K562 (cell line): Measurements from ENCODE around the gene LAMP1. TPM values are rescaled to one million over a fixed set of nuclear protein-coding genes. Genes with fewer than 3 reads are reported as not detected.

Experiments used
- PPARD ChIP-seq: fragments of 250-450 bp; sonication (Bioruptor Pico); IDR thresholded peaks from 2 replicates; pipeline ENCODE4 v1.8.0; 2022; ENCODE audit warnings: inconsistent platforms, mild to moderate bottlenecking, moderate library complexity
- RB1 ChIP-seq: fragments of 450-650 bp; IDR thresholded peaks from 2 replicates; pipeline ENCODE4 v1.6.1; 2017; ENCODE audit warnings: low read depth, mild to moderate bottlenecking
- SOX6 ChIP-seq: fragments of 450-650 bp; IDR thresholded peaks from 2 replicates; pipeline ENCODE4 v1.6.1; 2014; ENCODE audit warnings: mild to moderate bottlenecking
- ZNF764 ChIP-seq: fragments of 250-450 bp; sonication (Bioruptor Pico); IDR thresholded peaks from 2 replicates; pipeline ENCODE4 v1.4.0; 2020; ENCODE audit warnings: low read depth, mild to moderate bottlenecking, moderate library complexity
- polyA plus RNA-seq, 8 experiments: library from polyadenylated mRNA; depleted of rRNA in 4 of 8; stranded (reverse) in 5 of 8; unstranded in 3 of 8; fragments of >200 nt; fragmentation: Nextera tagmentation in 2 of 8; fragmentation: Illumina TruSeq in 1 of 8; extraction: Ambion mirVana in 2 of 8; extraction: Trizol in 1 of 8; gene quantifications; 2 replicates each; pipeline versions ENCODE4 v1.2.1 to v1.2.3, GENCODE V29; 2011 to 2014; ENCODE audit warnings: inconsistent platforms in 1 of 8, missing spikeins in 1 of 8
- total RNA-seq, 7 experiments: library from RNA; depleted of rRNA in 6 of 7; stranded (reverse); fragments of >200 nt in 6 of 7; fragmentation: Illumina TruSeq in 2 of 7; extraction: Trizol in 2 of 7; gene quantifications; 2 replicates each; pipeline versions ENCODE4 v1.2.1 to v1.2.3, GENCODE V29; 2011 to 2021; ENCODE audit warnings: low replicate concordance in 1 of 7
- TF ChIP-seq, protein P1 (sequence below): fragments of 250-450 bp; sonication (Bioruptor Pico); IDR thresholded peaks from 2 replicates; pipeline ENCODE4 v1.4.0; 2020; ENCODE audit warnings: mild to moderate bottlenecking, moderate library complexity
- TF ChIP-seq, protein P2 (sequence below): conservative IDR thresholded peaks from 2 replicates; pipeline ENCODE4 v1.6.1; 2011; ENCODE audit warnings: low read depth, mild to moderate bottlenecking, low read length; ENCODE audit not compliant: control insufficient read depth
- TF ChIP-seq, protein P3 (sequence below), 2 experiments: IDR thresholded peaks; 2 replicates each; pipeline ENCODE4 v1.6.1; 2012; ENCODE audit warnings: improper control_type of control experiment in 2 of 2, low read depth in 2 of 2, low read length in 2 of 2, borderline replicate concordance in 1 of 2
- TF ChIP-seq, protein P4 (sequence below): fragments of 250-450 bp; sonication (Bioruptor Pico); IDR thresholded peaks from 2 replicates; pipeline ENCODE4 v1.5.0; 2022; ENCODE audit warnings: mild to moderate bottlenecking

The LAMP1 gene
- total and polyA plus RNA-seq, 9 of the 15 experiments (the other 6 are each of a cell fraction or from before 2014, with no cell fraction given), result 2.2 to 70.1 (median 30.5) TPM

DNA sequence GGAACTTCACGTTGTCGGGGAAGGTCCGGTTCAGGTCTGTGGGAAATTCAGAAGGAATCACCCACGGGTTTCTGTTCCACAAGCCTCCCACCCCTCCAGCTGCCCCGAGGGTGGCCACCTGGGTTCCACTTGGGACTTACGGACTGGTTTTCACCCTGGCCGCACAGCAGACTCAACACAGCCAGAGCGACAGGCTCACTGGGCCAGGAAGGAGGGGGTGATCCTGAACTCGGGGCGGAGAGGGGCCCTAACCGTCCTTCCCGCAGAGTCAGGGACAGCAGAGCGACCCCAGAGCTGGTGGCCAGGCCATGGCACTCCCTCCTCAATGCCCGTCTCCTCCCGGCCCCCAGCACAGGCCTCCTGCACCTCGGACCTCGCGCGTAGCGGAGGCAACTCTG lies 53.9 kb downstream of the LAMP1 start (continued):
- TF ChIP-seq, protein P1, sequence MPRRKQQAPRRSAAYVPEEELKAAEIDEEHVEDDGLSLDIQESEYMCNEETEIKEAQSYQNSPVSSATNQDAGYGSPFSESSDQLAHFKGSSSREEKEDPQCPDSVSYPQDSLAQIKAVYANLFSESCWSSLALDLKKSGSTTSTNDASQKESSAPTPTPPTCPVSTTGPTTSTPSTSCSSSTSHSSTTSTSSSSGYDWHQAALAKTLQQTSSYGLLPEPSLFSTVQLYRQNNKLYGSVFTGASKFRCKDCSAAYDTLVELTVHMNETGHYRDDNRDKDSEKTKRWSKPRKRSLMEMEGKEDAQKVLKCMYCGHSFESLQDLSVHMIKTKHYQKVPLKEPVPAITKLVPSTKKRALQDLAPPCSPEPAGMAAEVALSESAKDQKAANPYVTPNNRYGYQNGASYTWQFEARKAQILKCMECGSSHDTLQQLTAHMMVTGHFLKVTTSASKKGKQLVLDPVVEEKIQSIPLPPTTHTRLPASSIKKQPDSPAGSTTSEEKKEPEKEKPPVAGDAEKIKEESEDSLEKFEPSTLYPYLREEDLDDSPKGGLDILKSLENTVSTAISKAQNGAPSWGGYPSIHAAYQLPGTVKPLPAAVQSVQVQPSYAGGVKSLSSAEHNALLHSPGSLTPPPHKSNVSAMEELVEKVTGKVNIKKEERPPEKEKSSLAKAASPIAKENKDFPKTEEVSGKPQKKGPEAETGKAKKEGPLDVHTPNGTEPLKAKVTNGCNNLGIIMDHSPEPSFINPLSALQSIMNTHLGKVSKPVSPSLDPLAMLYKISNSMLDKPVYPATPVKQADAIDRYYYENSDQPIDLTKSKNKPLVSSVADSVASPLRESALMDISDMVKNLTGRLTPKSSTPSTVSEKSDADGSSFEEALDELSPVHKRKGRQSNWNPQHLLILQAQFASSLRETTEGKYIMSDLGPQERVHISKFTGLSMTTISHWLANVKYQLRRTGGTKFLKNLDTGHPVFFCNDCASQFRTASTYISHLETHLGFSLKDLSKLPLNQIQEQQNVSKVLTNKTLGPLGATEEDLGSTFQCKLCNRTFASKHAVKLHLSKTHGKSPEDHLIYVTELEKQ (CRISPR knock-in tag), result no peak
- TF ChIP-seq, protein P2, sequence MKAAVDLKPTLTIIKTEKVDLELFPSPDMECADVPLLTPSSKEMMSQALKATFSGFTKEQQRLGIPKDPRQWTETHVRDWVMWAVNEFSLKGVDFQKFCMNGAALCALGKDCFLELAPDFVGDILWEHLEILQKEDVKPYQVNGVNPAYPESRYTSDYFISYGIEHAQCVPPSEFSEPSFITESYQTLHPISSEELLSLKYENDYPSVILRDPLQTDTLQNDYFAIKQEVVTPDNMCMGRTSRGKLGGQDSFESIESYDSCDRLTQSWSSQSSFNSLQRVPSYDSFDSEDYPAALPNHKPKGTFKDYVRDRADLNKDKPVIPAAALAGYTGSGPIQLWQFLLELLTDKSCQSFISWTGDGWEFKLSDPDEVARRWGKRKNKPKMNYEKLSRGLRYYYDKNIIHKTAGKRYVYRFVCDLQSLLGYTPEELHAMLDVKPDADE, result no peak
- TF ChIP-seq, protein P3, sequence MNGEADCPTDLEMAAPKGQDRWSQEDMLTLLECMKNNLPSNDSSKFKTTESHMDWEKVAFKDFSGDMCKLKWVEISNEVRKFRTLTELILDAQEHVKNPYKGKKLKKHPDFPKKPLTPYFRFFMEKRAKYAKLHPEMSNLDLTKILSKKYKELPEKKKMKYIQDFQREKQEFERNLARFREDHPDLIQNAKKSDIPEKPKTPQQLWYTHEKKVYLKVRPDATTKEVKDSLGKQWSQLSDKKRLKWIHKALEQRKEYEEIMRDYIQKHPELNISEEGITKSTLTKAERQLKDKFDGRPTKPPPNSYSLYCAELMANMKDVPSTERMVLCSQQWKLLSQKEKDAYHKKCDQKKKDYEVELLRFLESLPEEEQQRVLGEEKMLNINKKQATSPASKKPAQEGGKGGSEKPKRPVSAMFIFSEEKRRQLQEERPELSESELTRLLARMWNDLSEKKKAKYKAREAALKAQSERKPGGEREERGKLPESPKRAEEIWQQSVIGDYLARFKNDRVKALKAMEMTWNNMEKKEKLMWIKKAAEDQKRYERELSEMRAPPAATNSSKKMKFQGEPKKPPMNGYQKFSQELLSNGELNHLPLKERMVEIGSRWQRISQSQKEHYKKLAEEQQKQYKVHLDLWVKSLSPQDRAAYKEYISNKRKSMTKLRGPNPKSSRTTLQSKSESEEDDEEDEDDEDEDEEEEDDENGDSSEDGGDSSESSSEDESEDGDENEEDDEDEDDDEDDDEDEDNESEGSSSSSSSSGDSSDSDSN (IDR thresholded peaks at IDR 0.05; ENCODE audit: borderline replicate concordance in 1 of 2, low read depth in 2 of 2, low read length in 2 of 2), result no peak
- TF ChIP-seq RB1, result no peak
- TF ChIP-seq SOX6, result no peak
- TF ChIP-seq PPARD, result no peak
- TF ChIP-seq, protein P4, sequence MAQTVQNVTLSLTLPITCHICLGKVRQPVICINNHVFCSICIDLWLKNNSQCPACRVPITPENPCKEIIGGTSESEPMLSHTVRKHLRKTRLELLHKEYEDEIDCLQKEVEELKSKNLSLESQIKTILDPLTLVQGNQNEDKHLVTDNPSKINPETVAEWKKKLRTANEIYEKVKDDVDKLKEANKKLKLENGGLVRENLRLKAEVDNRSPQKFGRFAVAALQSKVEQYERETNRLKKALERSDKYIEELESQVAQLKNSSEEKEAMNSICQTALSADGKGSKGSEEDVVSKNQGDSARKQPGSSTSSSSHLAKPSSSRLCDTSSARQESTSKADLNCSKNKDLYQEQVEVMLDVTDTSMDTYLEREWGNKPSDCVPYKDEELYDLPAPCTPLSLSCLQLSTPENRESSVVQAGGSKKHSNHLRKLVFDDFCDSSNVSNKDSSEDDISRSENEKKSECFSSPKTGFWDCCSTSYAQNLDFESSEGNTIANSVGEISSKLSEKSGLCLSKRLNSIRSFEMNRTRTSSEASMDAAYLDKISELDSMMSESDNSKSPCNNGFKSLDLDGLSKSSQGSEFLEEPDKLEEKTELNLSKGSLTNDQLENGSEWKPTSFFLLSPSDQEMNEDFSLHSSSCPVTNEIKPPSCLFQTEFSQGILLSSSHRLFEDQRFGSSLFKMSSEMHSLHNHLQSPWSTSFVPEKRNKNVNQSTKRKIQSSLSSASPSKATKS (CRISPR knock-in tag), result no peak
- no peak for TF ChIP-seq ZNF764
